NB4 (cell line): ENCODE data around the gene PROX1.

Experiments
- DNase-seq: peaks from one replicate; pipeline ENCODE4 v3.0.0; 2010; ENCODE audit warnings: low read depth
- H3K4me3 ChIP-seq: one replicate; pipeline ENCODE4 v1.5.1; 2011; ENCODE audit warnings: mild to moderate bottlenecking, low read depth, low read length, moderate library complexity
- CTCF ChIP-seq: IDR thresholded peaks from one replicate; pipeline ENCODE4 v1.5.1; 2012; ENCODE audit warnings: low read depth, low read length
- MAX ChIP-seq: IDR thresholded peaks from 2 replicates; pipeline ENCODE4 v1.6.1; 2011; ENCODE audit warnings: low read depth, low read length
- MYC ChIP-seq: IDR thresholded peaks from 2 replicates; pipeline ENCODE4 v1.6.1; 2011; ENCODE audit warnings: low read depth, low read length
- POLR2A ChIP-seq: IDR thresholded peaks from 2 replicates; pipeline ENCODE4 v1.6.1; 2011; ENCODE audit warnings: mild to moderate bottlenecking; ENCODE audit not compliant: insufficient read length; ENCODE audit errors: extremely low read depth

Gene PROX1

GRCh38 chr1:213997772-213998107 lies 10.0 kb downstream of the PROX1 start:
- H3K4me3 ChIP-seq = no peak overlapping the region
- TF ChIP-seq MYC (no peak), POLR2A (no peak), CTCF (no peak), MAX (no peak)
- DNase-seq = no peak

- TF ChIP-seq CTCF (no peak), MYC (no peak)
- DNase-seq = no peak
- no peak overlapping the region for H3K4me3 ChIP-seq
These were observed 11.0 kb downstream of the PROX1 start for GRCh38 chr1:213998785-213999184.

- DNase-seq = no peak
- TF ChIP-seq MAX (no peak), MYC (no peak), CTCF (no peak), POLR2A (no peak)
- H3K4me3 ChIP-seq = no peak overlapping the region
These were observed 12.0 kb downstream of the PROX1 start for GRCh38 chr1:213999732-214000131.

GRCh38 chr1:214002060-214002459 lies 14.3 kb downstream of the PROX1 start:
- TF ChIP-seq MAX (no peak), MYC (no peak), CTCF (no peak), POLR2A (no peak)
- H3K4me3 ChIP-seq = no peak overlapping the region
- DNase-seq = no peak

- H3K4me3 ChIP-seq = no peak overlapping the region
- TF ChIP-seq CTCF = no peak
- no peak for TF ChIP-seq MYC
- no peak for TF ChIP-seq POLR2A
- no peak for TF ChIP-seq MAX
- no peak for DNase-seq
These were observed 14.7 kb downstream of the PROX1 start for GRCh38 chr1:214002472-214002871.

GRCh38 chr1:214003233-214003632 lies 15.5 kb downstream of the PROX1 start:
- no peak for DNase-seq
- TF ChIP-seq MAX (no peak), POLR2A (no peak), CTCF (no peak), MYC (no peak)

More at GRCh38 chr1:214003233-214003632, 15.5 kb downstream of the PROX1 start:
- no peak overlapping the region for H3K4me3 ChIP-seq
